BE2C (cell line): Measurements from ENCODE around the gene KSR1.

ENCODE experiments used
- DNase-seq: peaks from one replicate; pipeline ENCODE4 v3.0.0-alpha.2; 2020
- H3K27me3 ChIP-seq: fragments of 250-450 bp; sonication (Bioruptor Pico); 2 replicates; pipeline ENCODE4 v1.5.1; 2020; ENCODE audit warnings: mild to moderate bottlenecking
- H3K36me3 ChIP-seq: fragments of 250-450 bp; sonication (Bioruptor Pico); 2 replicates; pipeline ENCODE4 v1.5.1; 2020; ENCODE audit warnings: mild to moderate bottlenecking
- H3K4me1 ChIP-seq: fragments of 250-450 bp; sonication (Bioruptor Pico); 2 replicates; pipeline ENCODE4 v1.5.1; 2020
- H3K4me3 ChIP-seq: 2 replicates; pipeline ENCODE4 v1.5.1; 2011; ENCODE audit warnings: low read depth, low read length
- H3K9me3 ChIP-seq: fragments of 250-450 bp; sonication (Bioruptor Pico); 2 replicates; pipeline ENCODE4 v1.5.1; 2020
- TF ChIP-seq, protein P1 (sequence below): IDR thresholded peaks from 2 replicates; pipeline ENCODE4 v1.5.1; 2012; ENCODE audit warnings: mild to moderate bottlenecking, low read depth, low read length

Gene KSR1

DNA sequence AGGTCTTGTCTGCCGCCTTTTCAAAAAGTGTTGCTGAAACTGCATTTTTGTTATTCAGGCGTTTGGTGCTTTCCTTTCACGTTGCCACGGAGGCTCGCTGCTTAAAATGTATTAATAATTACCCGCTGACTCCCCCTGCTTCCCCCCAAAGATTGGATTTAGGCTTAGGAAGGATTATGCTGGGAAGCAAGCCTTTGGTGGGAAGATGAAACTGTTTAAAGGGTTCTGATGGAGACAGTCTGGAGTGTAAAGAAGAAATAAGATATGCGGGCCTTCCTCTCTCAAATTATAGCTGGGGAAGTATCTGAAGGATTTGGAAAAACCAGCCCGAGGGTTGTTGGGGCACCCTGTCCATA, 1.1 kb downstream of the KSR1 start:
- no peaks in the 10 kb centered on the region for H3K4me1 ChIP-seq

DNA sequence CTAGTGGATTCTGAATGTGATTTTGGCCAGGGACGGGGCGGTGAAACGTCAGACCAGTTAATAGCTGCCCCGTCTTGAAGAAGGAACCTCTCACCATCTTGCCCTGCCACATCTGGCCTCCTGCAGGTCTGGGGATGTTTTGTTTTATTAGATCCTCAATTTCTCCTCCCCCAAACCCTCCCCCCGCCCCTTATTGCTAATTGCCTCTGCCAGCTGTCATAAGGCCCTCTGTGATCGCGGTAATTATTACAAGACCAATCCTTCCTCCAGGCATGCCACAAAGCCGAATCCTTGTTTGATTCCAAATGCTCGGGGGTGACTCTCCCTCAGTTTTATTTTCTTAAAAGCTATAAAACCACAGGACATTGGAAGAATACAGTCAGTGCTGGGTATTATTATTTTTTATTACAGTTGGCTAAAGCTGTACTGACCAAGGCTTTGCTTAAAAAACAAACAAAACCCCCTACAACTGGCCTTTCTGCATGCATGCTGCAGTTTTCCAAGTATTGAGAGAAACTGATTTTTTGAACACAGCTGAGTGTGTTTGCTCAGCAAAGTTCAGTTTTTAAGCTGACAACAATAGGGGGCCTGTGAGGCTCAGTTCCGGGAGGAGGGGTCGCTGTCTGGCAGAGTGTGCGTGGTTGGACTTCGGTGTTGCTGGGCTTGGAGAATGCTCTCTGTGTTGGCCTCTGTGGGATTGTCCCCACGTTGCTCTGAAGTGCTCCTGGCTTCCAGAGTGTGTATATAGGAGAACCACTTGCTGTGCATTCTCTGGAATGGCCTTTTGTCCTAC, 1.7 kb downstream of the KSR1 start:
- Histone ChIP-seq H3K27me3 (no peaks in the 10 kb centered on the region), H3K4me1 (no peaks in the 10 kb centered on the region), H3K9me3 (no peaks in the 10 kb centered on the region), H3K4me3 (peak overlapping the region; percentile 62), H3K36me3 (no peaks in the 10 kb centered on the region)
- TF ChIP-seq, protein P1, sequence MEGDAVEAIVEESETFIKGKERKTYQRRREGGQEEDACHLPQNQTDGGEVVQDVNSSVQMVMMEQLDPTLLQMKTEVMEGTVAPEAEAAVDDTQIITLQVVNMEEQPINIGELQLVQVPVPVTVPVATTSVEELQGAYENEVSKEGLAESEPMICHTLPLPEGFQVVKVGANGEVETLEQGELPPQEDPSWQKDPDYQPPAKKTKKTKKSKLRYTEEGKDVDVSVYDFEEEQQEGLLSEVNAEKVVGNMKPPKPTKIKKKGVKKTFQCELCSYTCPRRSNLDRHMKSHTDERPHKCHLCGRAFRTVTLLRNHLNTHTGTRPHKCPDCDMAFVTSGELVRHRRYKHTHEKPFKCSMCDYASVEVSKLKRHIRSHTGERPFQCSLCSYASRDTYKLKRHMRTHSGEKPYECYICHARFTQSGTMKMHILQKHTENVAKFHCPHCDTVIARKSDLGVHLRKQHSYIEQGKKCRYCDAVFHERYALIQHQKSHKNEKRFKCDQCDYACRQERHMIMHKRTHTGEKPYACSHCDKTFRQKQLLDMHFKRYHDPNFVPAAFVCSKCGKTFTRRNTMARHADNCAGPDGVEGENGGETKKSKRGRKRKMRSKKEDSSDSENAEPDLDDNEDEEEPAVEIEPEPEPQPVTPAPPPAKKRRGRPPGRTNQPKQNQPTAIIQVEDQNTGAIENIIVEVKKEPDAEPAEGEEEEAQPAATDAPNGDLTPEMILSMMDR: no peak
- DNase-seq: no peak

More for the DNA sequence above, 1.1 kb downstream of the KSR1 start:
- H3K9me3 ChIP-seq: no peaks in the 10 kb centered on the region
- H3K4me3 ChIP-seq: peak overlapping the region; percentile 62
- H3K36me3 ChIP-seq: no peaks in the 10 kb centered on the region
- TF ChIP-seq, protein P1: no peak
- H3K27me3 ChIP-seq: no peaks in the 10 kb centered on the region
- DNase-seq: no peak

DNA sequence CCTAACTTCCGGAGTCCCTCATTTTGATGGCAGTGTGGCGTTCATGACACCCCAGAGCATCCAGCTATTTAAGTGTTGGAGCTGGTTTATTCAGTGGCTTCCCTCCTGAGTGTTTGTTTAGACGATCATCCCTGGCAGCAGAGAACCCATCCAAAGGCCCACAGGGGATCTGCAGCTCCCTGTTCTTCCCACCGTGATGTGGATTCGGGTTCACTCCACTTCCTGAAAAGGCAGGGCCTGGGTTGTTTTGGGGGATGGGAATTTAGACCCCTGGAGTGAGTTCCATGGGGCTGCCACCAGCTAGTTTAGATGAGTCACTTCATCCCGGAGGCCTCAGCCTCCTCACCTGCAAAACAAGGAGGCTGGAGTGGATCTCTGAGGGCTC, 2.3 kb downstream of the KSR1 start:
- Histone ChIP-seq H3K4me1 (no peaks in the 10 kb centered on the region), H3K36me3 (no peaks in the 10 kb centered on the region), H3K27me3 (no peaks in the 10 kb centered on the region), H3K9me3 (no peaks in the 10 kb centered on the region), H3K4me3 (no peak overlapping the region; the same call in 1 of the 2 replicates)
- no peak for DNase-seq
- TF ChIP-seq, protein P1: no peak

DNA sequence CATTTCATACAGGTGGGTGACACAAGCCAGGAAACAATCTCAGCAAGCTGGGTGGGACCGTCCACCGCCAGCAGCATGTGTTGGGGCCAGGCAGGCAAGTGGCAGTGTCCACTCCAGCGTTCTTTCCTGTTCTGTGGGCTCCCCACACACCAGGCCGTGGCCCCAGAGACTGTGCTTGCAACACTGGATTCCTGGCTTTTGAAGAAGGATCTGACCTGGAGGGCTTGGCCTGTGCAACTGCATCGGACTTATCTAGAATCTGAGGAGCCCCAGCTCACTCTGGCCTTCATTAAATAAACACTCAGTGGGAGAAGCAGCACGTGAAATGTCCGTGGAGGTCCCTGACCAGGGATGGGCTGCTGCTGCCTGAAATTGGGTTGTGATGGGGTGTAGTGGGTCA, 3.2 kb downstream of the KSR1 start:
- Histone ChIP-seq H3K4me1 (no peaks in the 10 kb centered on the region), H3K4me3 (no peak overlapping the region), H3K9me3 (no peaks in the 10 kb centered on the region), H3K36me3 (no peaks in the 10 kb centered on the region), H3K27me3 (no peaks in the 10 kb centered on the region)
- DNase-seq: no peak
- TF ChIP-seq, protein P1: no peak

DNA sequence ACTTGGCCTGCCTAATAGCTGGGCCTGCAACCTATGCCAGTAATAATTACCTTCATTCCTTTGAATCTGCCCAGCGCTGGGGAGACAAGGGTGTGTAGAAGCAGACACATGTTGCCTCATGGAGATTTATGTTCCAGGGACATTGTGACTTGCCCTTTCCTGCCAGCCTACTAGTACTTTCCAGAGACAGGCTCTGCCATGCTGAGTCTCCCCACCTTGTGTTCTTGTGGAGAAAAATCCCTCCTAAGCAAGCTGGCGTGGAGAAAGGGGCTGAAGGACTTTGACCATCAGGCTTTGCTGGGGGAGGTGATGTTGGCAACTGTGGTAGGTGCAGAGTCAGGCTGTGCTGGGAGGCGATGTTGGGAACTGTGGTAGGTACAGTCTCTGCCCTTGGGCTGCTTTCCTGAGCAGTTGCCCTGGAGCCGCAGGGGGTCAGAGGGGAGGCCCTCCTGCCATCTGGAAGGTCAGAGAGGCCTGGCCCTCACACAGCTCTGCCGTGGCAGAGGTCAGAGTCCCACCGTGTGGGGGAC, 4.0 kb downstream of the KSR1 start:
- TF ChIP-seq, protein P1: no peak
- no peaks in the 10 kb centered on the region for H3K27me3 ChIP-seq
- H3K36me3 ChIP-seq: no peaks in the 10 kb centered on the region
- DNase-seq: no peak
- H3K9me3 ChIP-seq: no peaks in the 10 kb centered on the region
- no peak overlapping the region for H3K4me3 ChIP-seq
- H3K4me1 ChIP-seq: no peaks in the 10 kb centered on the region

DNA sequence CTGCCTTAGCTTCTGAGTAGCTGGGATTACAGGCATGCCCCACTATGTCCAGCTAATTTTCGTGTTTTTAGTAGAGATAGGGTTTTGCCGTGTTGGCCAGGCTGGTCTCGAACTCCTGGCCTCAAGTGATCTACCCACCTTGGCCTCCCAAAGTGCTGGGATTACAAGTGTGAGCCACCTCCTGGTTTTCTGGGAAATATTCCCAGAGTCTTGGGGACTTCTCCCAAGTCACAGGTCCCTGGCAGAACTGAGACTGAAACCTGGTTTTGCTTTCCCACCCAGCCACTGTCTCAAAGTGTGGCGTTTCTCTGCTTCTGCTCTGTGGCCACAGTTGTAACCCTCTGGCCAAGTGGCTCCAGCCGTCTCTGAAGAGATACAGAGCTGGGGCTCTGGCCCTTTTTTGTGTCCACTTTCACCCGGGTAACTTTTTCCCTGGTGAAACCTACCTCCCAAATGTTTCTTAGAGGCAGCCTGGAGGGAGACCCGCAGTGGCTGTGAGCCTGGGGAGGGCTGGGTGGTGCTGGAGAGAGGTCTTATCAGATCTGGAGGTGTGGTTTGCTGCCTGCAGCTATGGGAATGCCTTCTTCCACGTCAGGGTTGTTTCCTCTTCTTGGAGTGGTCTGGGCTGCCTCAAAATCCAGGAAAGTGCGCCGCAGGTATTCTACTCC, 5.1 kb downstream of the KSR1 start:
- Histone ChIP-seq H3K4me3 (no peak overlapping the region), H3K27me3 (no peaks in the 10 kb centered on the region), H3K4me1 (no peaks in the 10 kb centered on the region), H3K9me3 (no peaks in the 10 kb centered on the region), H3K36me3 (no peaks in the 10 kb centered on the region)
- no peak for DNase-seq
- TF ChIP-seq, protein P1: no peak
